ENCODE results near the gene CDC27.
"Not testable (repeated sequence)": the region's sequence is repeated elsewhere in the genome, so short reads cannot be mapped to it uniquely, and the experiment has no call there.

The CDC27 gene

GRCh38 chr17:47126835-47127234 is 62.3 kb downstream of the CDC27 start:
- not testable (repeated sequence) for DNase-seq

- not testable (repeated sequence) for DNase-seq
These were observed 65.8 kb downstream of the CDC27 start for GRCh38 chr17:47123262-47123661.

GRCh38 chr17:47120521-47121095 is 68.5 kb downstream of the CDC27 start:
- no peak for DNase-seq

GRCh38 chr17:47119746-47120520 is 69.2 kb downstream of the CDC27 start:
- no peak for DNase-seq

GRCh38 chr17:47117386-47117785 is 71.7 kb downstream of the CDC27 start:
- DNase-seq: no peak

GRCh38 chr17:47106130-47106529 is 83.0 kb downstream of the CDC27 start:
- DNase-seq: no peak

- DNase-seq: not testable (repeated sequence)
These were observed 83.8 kb downstream of the CDC27 start for GRCh38 chr17:47105246-47105645.

GRCh38 chr17:47102914-47103313 is 86.2 kb downstream of the CDC27 start:
- no peak for DNase-seq

- peak; percentile 66 to 85 for DNase-seq
These were observed 88.9 kb downstream of the CDC27 start for GRCh38 chr17:47099987-47100711.

GRCh38 chr17:47099451-47099986 is 89.6 kb downstream of the CDC27 start:
- DNase-seq: no peak

GRCh38 chr17:47096343-47096742 is 92.8 kb downstream of the CDC27 start:
- DNase-seq: no peak

- no peak for DNase-seq
These were observed 93.8 kb downstream of the CDC27 start for GRCh38 chr17:47095268-47095667.

GRCh38 chr17:47087093-47087492 is 102.0 kb downstream of the CDC27 start:
- no peak for DNase-seq

- no peak for DNase-seq
These were observed 103.4 kb downstream of the CDC27 start for GRCh38 chr17:47085736-47086135.

GRCh38 chr17:47078801-47079200 is 110.3 kb downstream of the CDC27 start:
- DNase-seq: no peak

GRCh38 chr17:47077576-47077975 is 111.5 kb downstream of the CDC27 start:
- DNase-seq: no peak

- DNase-seq: no peak
These were observed 112.9 kb downstream of the CDC27 start for GRCh38 chr17:47076171-47076570.

GRCh38 chr17:47074361-47074760 is 114.7 kb downstream of the CDC27 start:
- not testable (repeated sequence) for DNase-seq

GRCh38 chr17:47073629-47074028 is 115.5 kb downstream of the CDC27 start:
- not testable (repeated sequence) for DNase-seq

- DNase-seq: no peak
These were observed 116.2 kb downstream of the CDC27 start for GRCh38 chr17:47072886-47073285.

- DNase-seq: not testable (repeated sequence)
These were observed 117.9 kb downstream of the CDC27 start for GRCh38 chr17:47071171-47071570.

- not testable (repeated sequence) for DNase-seq
These were observed 118.8 kb downstream of the CDC27 start for GRCh38 chr17:47070266-47070665.

All from cerebellar nuclear complex (tissue), 1 donor.